ENCODE data around the gene ASTN2.

DNA sequence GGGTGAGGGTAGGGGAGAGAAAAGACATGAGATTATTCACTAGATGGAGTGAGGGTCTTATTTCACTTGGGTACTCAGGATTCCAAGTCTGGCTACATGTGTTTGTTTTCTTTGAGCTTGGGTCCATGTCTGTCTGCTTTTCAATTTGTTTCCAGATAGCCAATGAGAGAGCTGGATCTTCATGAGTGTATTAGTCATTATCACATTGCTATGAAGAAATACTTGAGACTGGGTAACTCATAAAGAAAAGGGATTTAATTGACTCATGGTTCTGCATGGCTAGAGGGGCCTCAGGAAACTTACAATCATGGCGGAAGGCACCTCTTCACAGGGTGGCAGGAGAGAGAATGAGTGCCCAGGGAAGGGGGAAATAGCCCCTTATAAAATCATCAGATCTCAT lies 924.5 kb downstream of the ASTN2 start:
- TF ChIP-seq, protein P1, sequence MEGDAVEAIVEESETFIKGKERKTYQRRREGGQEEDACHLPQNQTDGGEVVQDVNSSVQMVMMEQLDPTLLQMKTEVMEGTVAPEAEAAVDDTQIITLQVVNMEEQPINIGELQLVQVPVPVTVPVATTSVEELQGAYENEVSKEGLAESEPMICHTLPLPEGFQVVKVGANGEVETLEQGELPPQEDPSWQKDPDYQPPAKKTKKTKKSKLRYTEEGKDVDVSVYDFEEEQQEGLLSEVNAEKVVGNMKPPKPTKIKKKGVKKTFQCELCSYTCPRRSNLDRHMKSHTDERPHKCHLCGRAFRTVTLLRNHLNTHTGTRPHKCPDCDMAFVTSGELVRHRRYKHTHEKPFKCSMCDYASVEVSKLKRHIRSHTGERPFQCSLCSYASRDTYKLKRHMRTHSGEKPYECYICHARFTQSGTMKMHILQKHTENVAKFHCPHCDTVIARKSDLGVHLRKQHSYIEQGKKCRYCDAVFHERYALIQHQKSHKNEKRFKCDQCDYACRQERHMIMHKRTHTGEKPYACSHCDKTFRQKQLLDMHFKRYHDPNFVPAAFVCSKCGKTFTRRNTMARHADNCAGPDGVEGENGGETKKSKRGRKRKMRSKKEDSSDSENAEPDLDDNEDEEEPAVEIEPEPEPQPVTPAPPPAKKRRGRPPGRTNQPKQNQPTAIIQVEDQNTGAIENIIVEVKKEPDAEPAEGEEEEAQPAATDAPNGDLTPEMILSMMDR (IDR thresholded peaks at IDR 0.05; ENCODE audit: low read length): no peak
- TF ChIP-seq EZH2 (IDR thresholded peaks at IDR 0.05; ENCODE audit: borderline replicate concordance, low read length): no peak

Data from OCI-LY1 (cell line).